Sigmoid colon (tissue), 7 donors: Measurements from ENCODE around the gene CATSPER4. TPM values are rescaled to one million over a fixed set of nuclear protein-coding genes. Genes with fewer than 3 reads are reported as not detected.

Experiments
- DNase-seq: peaks from one replicate; pipeline ENCODE4 v3.0.0-alpha.2; 2019
- H3K27ac ChIP-seq, 4 donors: fragments of 200-600 bp; sonication (generic); one replicate each; pipeline ENCODE4 v1.5.1; 2016 to 2019; ENCODE audit warnings: mild to moderate bottlenecking in 1 of 4
- H3K27me3 ChIP-seq, 3 donors: fragments of 200-600 bp; sonication (generic); one replicate each; pipeline ENCODE4 v1.5.1; 2019; ENCODE audit warnings: mild to moderate bottlenecking in 1 of 3
- H3K36me3 ChIP-seq, 4 donors: fragments of 200-600 bp; sonication (generic); one replicate each; pipeline ENCODE4 v1.5.1; 2016 to 2019
- H3K4me1 ChIP-seq, 4 donors: fragments of 200-600 bp; sonication (generic); one replicate each; pipeline ENCODE4 v1.5.1; 2017 to 2019
- H3K4me3 ChIP-seq, 4 donors: fragments of 200-600 bp; sonication (generic); one replicate each; pipeline ENCODE4 v1.5.1; 2017 to 2019; ENCODE audit warnings: mild to moderate bottlenecking in 2 of 4, moderate library complexity in 1 of 4
- H3K9me3 ChIP-seq, 4 donors: fragments of 200-600 bp in 3 of 4; sonication (generic) in 3 of 4; one replicate each; pipeline versions ENCODE4 v1.5.1 to v1.6.1; 2013 to 2019
- CTCF ChIP-seq, 4 experiments: fragments of 450-650 bp in 3 of 4; fragments of 200-600 bp in 1 of 4; IDR thresholded peaks; one replicate each; pipeline ENCODE4 v1.5.1; 2016 to 2019; ENCODE audit warnings: antibody characterized with exemption in 4 of 4, mild to moderate bottlenecking in 3 of 4, moderate library complexity in 2 of 4
- EP300 ChIP-seq, 4 donors: sonication (generic); formaldehyde crosslinking; IDR thresholded peaks; one replicate each; pipeline ENCODE4 v1.6.1; 2017; ENCODE audit warnings: antibody characterized with exemption in 4 of 4
- POLR2A ChIP-seq, 2 donors: fragments of 450-650 bp; IDR thresholded peaks; one replicate each; pipeline ENCODE4 v1.6.1; 2016; ENCODE audit warnings: antibody characterized with exemption in 2 of 2, mild to moderate bottlenecking in 2 of 2, moderate library complexity in 2 of 2
- POLR2AphosphoS5 ChIP-seq, 4 donors: sonication (generic); formaldehyde crosslinking; IDR thresholded peaks; one replicate each; pipeline ENCODE4 v1.6.1; 2017; ENCODE audit warnings: antibody characterized with exemption in 4 of 4
- WGBS, 2 donors: extraction: QIAGEN DNeasy Blood & Tissue Kit; methylation state at CpG; one replicate each; pipeline ENCODE4 v1.1.7; 2013; 5-methylcytosine and 5-hydroxymethylcytosine counted together
- intact Hi-C: fragments of 100-400 bp; cut with DNase I; formaldehyde crosslinking; loops from one replicate; pipeline ENCODE4 v1.15.1; 2023
- polyA plus RNA-seq, 3 donors: library from polyadenylated mRNA; stranded (reverse); fragments of 200-250 nt; gene quantifications; one replicate each; pipeline ENCODE4 v1.2.3, GENCODE V29; 2013
- total RNA-seq, 4 donors: library from RNA; depleted of rRNA; stranded (reverse); fragments of >200 nt; gene quantifications; one replicate each; pipeline ENCODE4 v1.1.0, GENCODE V29; 2016
- donor health status: healthy with polysubstance abuse.
- donor health status: Bipolar disorder and iron deficiency.
- donor health status: healthy.

Gene CATSPER4
- total and polyA plus RNA-seq, 7 donors, result 0.04 TPM; not detected in 6

GRCh38 chr1:26189751-26190275, 589 bp upstream of the CATSPER4 start:
- H3K36me3 ChIP-seq, result no peaks in the 10 kb centered on the region
- intact Hi-C loops, result no loop called here
- H3K4me1 ChIP-seq, result no peaks in the 10 kb centered on the region
- no peaks in the 10 kb centered on the region for H3K27me3 ChIP-seq
- no peak for TF ChIP-seq EP300 (IDR thresholded peaks at IDR 0.05)
- 84 to 88% methylated on average over 7 of the region's 7 CpGs for WGBS, 2 donors
- no peak for DNase-seq
- H3K9me3 ChIP-seq, result no peaks in the 10 kb centered on the region
- no peak overlapping the region for H3K4me3 ChIP-seq
- H3K27ac ChIP-seq, result no peak overlapping the region

GRCh38 chr1:26191739-26192138, 1.3 kb downstream of the CATSPER4 start:
- H3K36me3 ChIP-seq, result no peaks in the 10 kb centered on the region
- H3K27ac ChIP-seq, result no peak overlapping the region
- DNase-seq, result no peak
- no peaks in the 10 kb centered on the region for H3K9me3 ChIP-seq
- no peaks in the 10 kb centered on the region for H3K27me3 ChIP-seq
- no peaks in the 10 kb centered on the region for H3K4me1 ChIP-seq
- H3K4me3 ChIP-seq, result no peak overlapping the region
- intact Hi-C loops, result no loop called here
- no peak for TF ChIP-seq POLR2A (IDR thresholded peaks at IDR 0.05)
- TF ChIP-seq EP300 (IDR thresholded peaks at IDR 0.05), result no peak
- TF ChIP-seq CTCF (IDR thresholded peaks at IDR 0.05), result no peak
- no peak for TF ChIP-seq POLR2AphosphoS5 (IDR thresholded peaks at IDR 0.05)
- 38 to 65% methylated on average over 3 of the region's 3 CpGs for WGBS, 2 donors

- no peak overlapping the region for H3K27ac ChIP-seq
- no peaks in the 10 kb centered on the region for H3K9me3 ChIP-seq
- no peak for DNase-seq
- H3K4me1 ChIP-seq, result no peaks in the 10 kb centered on the region
- peaks cover 0 to 3% (median 0%) of the 10 kb centered on the region in 3 donors for H3K27me3 ChIP-seq
- no peak overlapping the region for H3K4me3 ChIP-seq
- no peak for TF ChIP-seq POLR2A (IDR thresholded peaks at IDR 0.05)
- TF ChIP-seq EP300 (IDR thresholded peaks at IDR 0.05), result no peak
- TF ChIP-seq CTCF (IDR thresholded peaks at IDR 0.05), result no peak
- intact Hi-C loops, result no loop called here
- H3K36me3 ChIP-seq, result no peaks in the 10 kb centered on the region
- 62 to 84% methylated on average over 3 of the region's 3 CpGs for WGBS, 2 donors
These were observed 5.4 kb downstream of the CATSPER4 start for GRCh38 chr1:26195805-26196204.

GRCh38 chr1:26197301-26197700, 6.9 kb downstream of the CATSPER4 start:
- Histone ChIP-seq H3K4me1 (peaks cover 0 to 5% (median 0%) of the 10 kb centered on the region in 4 donors), H3K27ac (no peak overlapping the region), H3K4me3 (no peak overlapping the region), H3K36me3 (no peaks in the 10 kb centered on the region), H3K27me3 (peaks cover 0 to 6% (median 0%) of the 10 kb centered on the region in 3 donors), H3K9me3 (no peaks in the 10 kb centered on the region)
- TF ChIP-seq CTCF (IDR thresholded peaks at IDR 0.05) (no peak), POLR2A (IDR thresholded peaks at IDR 0.05) (no peak), EP300 (IDR thresholded peaks at IDR 0.05) (no peak), POLR2AphosphoS5 (IDR thresholded peaks at IDR 0.05) (no peak)
- 89 to 95% methylated on average over 3 of the region's 3 CpGs for WGBS, 2 donors
- intact Hi-C loops, result no loop called here
- no peak for DNase-seq

- peaks cover 0 to 6% (median 0%) of the 10 kb centered on the region in 3 donors for H3K27me3 ChIP-seq
- no peaks in the 10 kb centered on the region for H3K9me3 ChIP-seq
- H3K4me1 ChIP-seq, result peaks cover 0 to 5% (median 0%) of the 10 kb centered on the region in 4 donors
- DNase-seq, result no peak
- no peak overlapping the region for H3K4me3 ChIP-seq
- intact Hi-C loops, result no loop called here
- 87 to 91% methylated on average over 11 of the region's 11 CpGs for WGBS, 2 donors
- TF ChIP-seq EP300 (IDR thresholded peaks at IDR 0.05) (no peak), POLR2AphosphoS5 (IDR thresholded peaks at IDR 0.05) (no peak), POLR2A (IDR thresholded peaks at IDR 0.05) (no peak), CTCF (IDR thresholded peaks at IDR 0.05) (no peak)
- no peaks in the 10 kb centered on the region for H3K36me3 ChIP-seq
- H3K27ac ChIP-seq, result no peak overlapping the region
These were observed 7.4 kb downstream of the CATSPER4 start for GRCh38 chr1:26197813-26198212.
